Hepatocyte (in vitro differentiated cells): ENCODE measurements around the gene RNU1-4. TPM values are rescaled to one million over a fixed set of nuclear protein-coding genes. Genes with fewer than 3 reads are reported as not detected.
"Not testable (repeated sequence)": the region's sequence is repeated elsewhere in the genome, so short reads cannot be mapped to it uniquely, and the experiment has no call there.

Experiments used
- DNase-seq: peaks from one replicate; pipeline ENCODE4 v3.0.0-alpha.2; 2016; ENCODE audit warnings: low spot score
- H2AFZ ChIP-seq: fragments of 200-600 bp; sonication (generic); 2 replicates; pipeline ENCODE4 v1.6.0; 2016; ENCODE audit warnings: antibody characterized with exemption, mild to moderate bottlenecking
- H3K27ac ChIP-seq: fragments of 200-600 bp; sonication (generic); 2 replicates; pipeline ENCODE4 v1.5.1; 2016; ENCODE audit warnings: mild to moderate bottlenecking
- H3K27me3 ChIP-seq: fragments of 200-600 bp; sonication (generic); 2 replicates; pipeline ENCODE4 v1.6.1; 2016
- H3K36me3 ChIP-seq: fragments of 200-600 bp; sonication (generic); replicated peaks from 2 replicates; pipeline ENCODE4 v1.5.1; 2016; ENCODE audit warnings: low read depth; ENCODE audit not compliant: insufficient read depth
- H3K4me1 ChIP-seq: fragments of 200-600 bp; sonication (generic); 2 replicates; pipeline ENCODE4 v1.5.1; 2016; ENCODE audit warnings: mild to moderate bottlenecking, moderate library complexity; ENCODE audit not compliant: insufficient read depth
- H3K4me2 ChIP-seq: fragments of 200-600 bp; sonication (generic); 2 replicates; pipeline ENCODE4 v1.6.0; 2016
- H3K4me3 ChIP-seq: fragments of 200-600 bp; sonication (generic); 2 replicates; pipeline ENCODE4 v1.5.1; 2016; ENCODE audit warnings: mild to moderate bottlenecking
- H3K79me2 ChIP-seq: fragments of 200-600 bp; sonication (generic); 2 replicates; pipeline ENCODE4 v1.6.0; 2017; ENCODE audit warnings: mild to moderate bottlenecking
- H3K9me2 ChIP-seq: fragments of 200-600 bp; sonication (generic); replicated peaks from 2 replicates; pipeline ENCODE4 v1.6.0; 2017; ENCODE audit warnings: mild to moderate bottlenecking; ENCODE audit not compliant: insufficient read depth
- H3K9me3 ChIP-seq: fragments of 200-600 bp; sonication (generic); 2 replicates; pipeline ENCODE4 v1.5.1; 2016; ENCODE audit warnings: low read depth, mild to moderate bottlenecking
- H4K20me1 ChIP-seq: fragments of 200-600 bp; sonication (generic); 2 replicates; pipeline ENCODE4 v1.6.0; 2016; ENCODE audit warnings: mild to moderate bottlenecking; ENCODE audit not compliant: insufficient read depth, poor library complexity, severe bottlenecking
- CTCF ChIP-seq: fragments of 200-600 bp; sonication (generic); IDR thresholded peaks from 2 replicates; pipeline ENCODE4 v1.5.1; 2016; ENCODE audit warnings: antibody characterized with exemption, mild to moderate bottlenecking; ENCODE audit not compliant: poor library complexity
- EZH2 ChIP-seq: fragments of 200-600 bp; sonication (generic); IDR thresholded peaks from 2 replicates; pipeline ENCODE4 v1.6.1; 2016; ENCODE audit warnings: antibody characterized with exemption, mild to moderate bottlenecking, borderline replicate concordance
- EZH2phosphoT487 ChIP-seq: fragments of 200-600 bp; sonication (generic); IDR thresholded peaks from one replicate; pipeline ENCODE4 v1.6.1; 2018; ENCODE audit warnings: antibody characterized with exemption, mild to moderate bottlenecking, low read depth, moderate library complexity; ENCODE audit not compliant: unreplicated experiment, severe bottlenecking
- WGBS: methylation state at CpG from one replicate; pipeline ENCODE4 v1.1.6; 2016; ENCODE audit warnings: low lambda C conversion rate; ENCODE audit errors: missing lambda C conversion rate; 5-methylcytosine and 5-hydroxymethylcytosine counted together
- polyA plus RNA-seq: library from polyadenylated mRNA; unstranded; fragments of >200 nt; fragmentation: Nextera tagmentation; extraction: Ambion mirVana; gene quantifications from 2 replicates; pipeline ENCODE4 v1.2.1, GENCODE V29; 2016
- total RNA-seq: library from RNA; depleted of rRNA; stranded (reverse); fragments of >200 nt; gene quantifications from 2 replicates; pipeline ENCODE4 v1.2.3, GENCODE V29; 2014

RNU1-4 gene
- total and polyA plus RNA-seq, 2 experiments from 2014 or later = under 0.01 TPM; not detected in 1

- Histone ChIP-seq H3K4me3 (no peak overlapping the region), H3K4me1 (no peaks in the 10 kb centered on the region), H3K36me3 (no peaks in the 10 kb centered on the region), H4K20me1 (no peaks in the 10 kb centered on the region), H3K9me3 (no peaks in the 10 kb centered on the region), H3K79me2 (no peaks in the 10 kb centered on the region), H3K27me3 (no peaks in the 10 kb centered on the region), H3K9me2 (no peaks in the 10 kb centered on the region), H3K27ac (no peak overlapping the region), H2AFZ (no peak overlapping the region), H3K4me2 (no peak overlapping the region)
- WGBS = 81% methylated on average over 7 of the region's 7 CpGs
- peak; percentile 3 for DNase-seq
- TF ChIP-seq EZH2 (no peak), EZH2phosphoT487 (no peak), CTCF (no peak)
Observed at GRCh38 chr1:16716691-16717335, 23.5 kb upstream of the RNU1-4 start.

- WGBS = 57% methylated on average over 20 of the region's 20 CpGs
- H3K4me3 ChIP-seq = no peak overlapping the region
- no peaks in the 10 kb centered on the region for H3K4me1 ChIP-seq
- no peak overlapping the region for H2AFZ ChIP-seq
- peak; percentile 27 for DNase-seq
- no peak overlapping the region for H3K4me2 ChIP-seq
- H3K79me2 ChIP-seq = no peaks in the 10 kb centered on the region
- no peaks in the 10 kb centered on the region for H4K20me1 ChIP-seq
- no peaks in the 10 kb centered on the region for H3K36me3 ChIP-seq
- TF ChIP-seq EZH2 = no peak
- no peak for TF ChIP-seq CTCF
- no peaks in the 10 kb centered on the region for H3K9me3 ChIP-seq
- H3K27ac ChIP-seq = no peak overlapping the region
- no peaks in the 10 kb centered on the region for H3K27me3 ChIP-seq
- H3K9me2 ChIP-seq = no peaks in the 10 kb centered on the region
Observed at GRCh38 chr1:16717336-16718098, 22.8 kb upstream of the RNU1-4 start.

- 96% methylated on average over 14 of the region's 14 CpGs for WGBS
Observed at GRCh38 chr1:16718099-16718907, 22.0 kb upstream of the RNU1-4 start.

More at GRCh38 chr1:16718099-16718907, 22.0 kb upstream of the RNU1-4 start:
- H3K36me3 ChIP-seq, H3K4me2 ChIP-seq, H2AFZ ChIP-seq, H4K20me1 ChIP-seq, H3K79me2 ChIP-seq, H3K27ac ChIP-seq, H3K4me3 ChIP-seq, H3K9me3 ChIP-seq, H3K27me3 ChIP-seq, H3K9me2 ChIP-seq, H3K4me1 ChIP-seq: not testable (repeated sequence)
- DNase-seq = peak; percentile 6
